ENCODE results near the gene CAPS. TPM values are rescaled to one million over a fixed set of nuclear protein-coding genes. Genes with fewer than 3 reads are reported as not detected.

Gene CAPS
- total RNA-seq, 4 donors from 2014 or later, result 1.2 to 2.4 (median 2.0) TPM

- Histone ChIP-seq H3K36me3 (peaks cover 0 to 99% of the 10 kb centered on the region in 2 donors), H3K4me1 (peaks cover 9 to 19% of the 10 kb centered on the region in 2 donors), H3K27ac (peak overlapping the region in 3 of 4 donors; percentile 23 to 68 (median 52)), H3K9me3 (no peaks in the 10 kb centered on the region), H3K4me3 (no peak overlapping the region), H3K27me3 (no peaks in the 10 kb centered on the region)
- in situ Hi-C loops (cut with MboI; ENCODE audit: low sequenced_read_pairs in 4 of 4), result no loop called here
- TF ChIP-seq POLR2A (IDR thresholded peaks at IDR 0.05) (no peak), CTCF (IDR thresholded peaks at IDR 0.05 in 4 of 5, conservative IDR thresholded peaks at IDR 0.05 in 1 of 5) (no peak)
- intact Hi-C loops (cut with DNase I; ENCODE audit: low total_unique reads), result no loop called here
- ATAC-seq (no peak), DNase-seq (no peak)
These were observed 13.4 kb downstream of the CAPS start for GRCh38 chr19:5927441-5927821.

- peaks cover 0 to 86% of the 10 kb centered on the region in 2 donors for H3K36me3 ChIP-seq
- in situ Hi-C loops (cut with MboI; ENCODE audit: low sequenced_read_pairs in 4 of 4) (no loop called here), intact Hi-C loops (cut with DNase I; ENCODE audit: low total_unique reads) (no loop called here)
- no peaks in the 10 kb centered on the region for H3K27me3 ChIP-seq
- H3K4me3 ChIP-seq, result no peak overlapping the region
- no peaks in the 10 kb centered on the region for H3K9me3 ChIP-seq
- peaks cover 9 to 20% of the 10 kb centered on the region in 2 donors for H3K4me1 ChIP-seq
- no peak for DNase-seq
- no peak for TF ChIP-seq POLR2A (IDR thresholded peaks at IDR 0.05)
- no peak for TF ChIP-seq CTCF (IDR thresholded peaks at IDR 0.05 in 4 of 5, conservative IDR thresholded peaks at IDR 0.05 in 1 of 5)
- H3K27ac ChIP-seq, result no peak overlapping the region
- no peak for ATAC-seq
These were observed 15.1 kb downstream of the CAPS start for GRCh38 chr19:5929179-5929578.

GRCh38 chr19:5929625-5930024 is 15.6 kb downstream of the CAPS start:
- Histone ChIP-seq H3K27me3 (no peaks in the 10 kb centered on the region), H3K27ac (no peak overlapping the region), H3K9me3 (no peaks in the 10 kb centered on the region), H3K4me1 (peaks cover 9 to 25% of the 10 kb centered on the region in 2 donors), H3K36me3 (peaks cover 0 to 81% of the 10 kb centered on the region in 2 donors), H3K4me3 (no peak overlapping the region)
- intact Hi-C loops (cut with DNase I; ENCODE audit: low total_unique reads) (no loop called here), in situ Hi-C loops (cut with MboI; ENCODE audit: low sequenced_read_pairs in 4 of 4) (no loop called here)
- TF ChIP-seq CTCF (IDR thresholded peaks at IDR 0.05 in 4 of 5, conservative IDR thresholded peaks at IDR 0.05 in 1 of 5) (no peak), POLR2A (IDR thresholded peaks at IDR 0.05) (no peak)
- DNase-seq, result no peak
- no peak for ATAC-seq

- DNase-seq (no peak), ATAC-seq (no peak)
- no peak overlapping the region for H3K27ac ChIP-seq
- no peaks in the 10 kb centered on the region for H3K9me3 ChIP-seq
- H3K4me3 ChIP-seq, result no peak overlapping the region
- intact Hi-C loops (cut with DNase I; ENCODE audit: low total_unique reads) (no loop called here), in situ Hi-C loops (cut with MboI; ENCODE audit: low sequenced_read_pairs in 4 of 4) (no loop called here)
- H3K36me3 ChIP-seq, result peaks cover 0 to 65% of the 10 kb centered on the region in 2 donors
- TF ChIP-seq CTCF (IDR thresholded peaks at IDR 0.05 in 4 of 5, conservative IDR thresholded peaks at IDR 0.05 in 1 of 5) (no peak), POLR2A (IDR thresholded peaks at IDR 0.05) (no peak)
- no peaks in the 10 kb centered on the region for H3K27me3 ChIP-seq
- peaks cover 19 to 23% of the 10 kb centered on the region in 2 donors for H3K4me1 ChIP-seq
These were observed 17.2 kb downstream of the CAPS start for GRCh38 chr19:5931251-5931650.

- Histone ChIP-seq H3K4me3 (no peak overlapping the region), H3K36me3 (peaks cover 0 to 56% of the 10 kb centered on the region in 2 donors), H3K4me1 (peaks cover 14 to 16% of the 10 kb centered on the region in 2 donors), H3K9me3 (no peaks in the 10 kb centered on the region), H3K27me3 (no peaks in the 10 kb centered on the region), H3K27ac (no peak overlapping the region)
- intact Hi-C loops (cut with DNase I; ENCODE audit: low total_unique reads) (no loop called here), in situ Hi-C loops (cut with MboI; ENCODE audit: low sequenced_read_pairs in 4 of 4) (no loop called here)
- TF ChIP-seq POLR2A (IDR thresholded peaks at IDR 0.05) (no peak), CTCF (IDR thresholded peaks at IDR 0.05 in 4 of 5, conservative IDR thresholded peaks at IDR 0.05 in 1 of 5) (no peak)
- DNase-seq (no peak), ATAC-seq (no peak)
These were observed 18.1 kb downstream of the CAPS start for GRCh38 chr19:5932146-5932545.
